Hepatocyte (in vitro differentiated cells): ENCODE results near the gene FCHO2.

Source experiments
- CTCF ChIP-seq: fragments of 200-600 bp; sonication (generic); IDR thresholded peaks from 2 replicates; pipeline ENCODE4 v1.5.1; 2016; ENCODE audit warnings: antibody characterized with exemption, mild to moderate bottlenecking; ENCODE audit not compliant: poor library complexity
- EZH2 ChIP-seq: fragments of 200-600 bp; sonication (generic); IDR thresholded peaks from 2 replicates; pipeline ENCODE4 v1.6.1; 2016; ENCODE audit warnings: antibody characterized with exemption, mild to moderate bottlenecking, borderline replicate concordance

- TF ChIP-seq CTCF (no peak), EZH2 (no peak)
Observed at GRCh38 chr5:72949481-72949880, 6.4 kb upstream of the FCHO2 start.
